Activated B cell treated with CpG ODN at 0.5 μM for 24 hours (primary cell): ENCODE measurements around the gene PTGES2. TPM values are rescaled to one million over a fixed set of nuclear protein-coding genes. Genes with fewer than 3 reads are reported as not detected.

Experiments
- ATAC-seq: fragments of 200-7000 bp; cut with Tn5 transposase; one replicate; pipeline ENCODE4 v1.10.0; 2021; ENCODE audit warnings: low read depth, mild to moderate bottlenecking, moderate library complexity
- CTCF ChIA-PET: fragments of 350-600 bp; sonication (Branson Sonifier 250); formaldehyde crosslinking; loops from one replicate; lab custom pipeline; 2021; ENCODE audit warnings: antibody characterized with exemption; lab: Charles Lee
- POLR2A ChIA-PET: fragments of 350-600 bp; sonication (Branson Sonifier 250); formaldehyde crosslinking; loops from one replicate; lab custom pipeline; 2021; ENCODE audit warnings: antibody characterized with exemption; lab: Charles Lee
- DNase-seq: peaks from one replicate; pipeline ENCODE4 v3.0.0; 2022
- H3K27ac Mint-ChIP-seq: one replicate; pipeline ENCODE4 v1.8.0; 2020; ENCODE audit warnings: mixed read lengths
- H3K27me3 Mint-ChIP-seq: one replicate; pipeline ENCODE4 v1.8.0; 2021; ENCODE audit warnings: mixed read lengths
- H3K36me3 Mint-ChIP-seq: one replicate; pipeline ENCODE4 v1.8.0; 2021; ENCODE audit warnings: low read depth, mixed read lengths
- H3K4me1 Mint-ChIP-seq: one replicate; pipeline ENCODE4 v1.8.0; 2021; ENCODE audit warnings: mixed read lengths
- H3K4me3 Mint-ChIP-seq: one replicate; pipeline ENCODE4 v1.8.0; 2020; ENCODE audit warnings: mild to moderate bottlenecking, mixed read lengths
- H3K9me3 Mint-ChIP-seq: one replicate; pipeline ENCODE4 v1.8.0; 2020; ENCODE audit warnings: mixed read lengths
- CTCF ChIP-seq: fragments of 200-600 bp; IDR thresholded peaks from one replicate; pipeline ENCODE4 v1.8.0; 2022; ENCODE audit warnings: antibody characterized with exemption, mild to moderate bottlenecking
- intact Hi-C: fragments of 100-400 bp; cut with micrococcal nuclease; formaldehyde crosslinking; loops from one replicate; pipeline ENCODE4 v1.15.1; 2024
- total RNA-seq: library from RNA; stranded (reverse); gene quantifications from 2 replicates; pipeline ENCODE4 v1.2.3, GENCODE V29; 2022

The PTGES2 gene
- total RNA-seq, 1 donor from 2014 or later, result 89.2 TPM

GRCh38 chr9:128124451-128124850 lies 3.1 kb downstream of the PTGES2 start:
- ATAC-seq (no peak), DNase-seq (no peak)
- no peak for TF ChIP-seq CTCF
- ChIA-PET POLR2A (interaction anchor here (0.7 to 1.5 kb wide), 2 partner anchors 8 to 63 kb away, joined by 3 to 5 read pairs; no protein-coding TSS in a partner anchor), CTCF (interaction anchor here (0.7 kb wide), 1 partner anchor 181 kb away, joined by 3 read pairs; no protein-coding TSS in a partner anchor)
- Mint-ChIP-seq H3K4me1 (peaks cover 30% of the 10 kb centered on the region), H3K27ac (no peak overlapping the region), H3K36me3 (peaks cover 48% of the 10 kb centered on the region), H3K27me3 (no peaks in the 10 kb centered on the region), H3K9me3 (no peaks in the 10 kb centered on the region), H3K4me3 (no peak overlapping the region)
- intact Hi-C loops, result loop anchor here (10.0 kb wide), 1 partner anchor 900 kb away; no protein-coding TSS in a partner anchor

GRCh38 chr9:128123451-128124080 lies 4.0 kb downstream of the PTGES2 start:
- ChIA-PET CTCF (no interaction called here), POLR2A (no interaction called here)
- no peak for DNase-seq
- TF ChIP-seq CTCF, result no peak
- peaks cover 22% of the 10 kb centered on the region for H3K4me1 Mint-ChIP-seq
- H3K36me3 Mint-ChIP-seq, result peaks cover 48% of the 10 kb centered on the region
- H3K27me3 Mint-ChIP-seq, result no peaks in the 10 kb centered on the region
- H3K27ac Mint-ChIP-seq, result no peak overlapping the region
- H3K9me3 Mint-ChIP-seq, result no peaks in the 10 kb centered on the region
- H3K4me3 Mint-ChIP-seq, result no peak overlapping the region
- intact Hi-C loops, result loop anchor here (10.0 kb wide), 1 partner anchor 899 kb away; no protein-coding TSS in a partner anchor
- ATAC-seq, result no peak

GRCh38 chr9:128122809-128123175 lies 4.7 kb downstream of the PTGES2 start:
- no peak overlapping the region for H3K27ac Mint-ChIP-seq
- H3K4me1 Mint-ChIP-seq, result peaks cover 25% of the 10 kb centered on the region
- no peak for TF ChIP-seq CTCF
- no peak overlapping the region for H3K4me3 Mint-ChIP-seq
- ChIA-PET CTCF (no interaction called here), POLR2A (no interaction called here)
- no peaks in the 10 kb centered on the region for H3K27me3 Mint-ChIP-seq
- ATAC-seq, result no peak
- no peaks in the 10 kb centered on the region for H3K9me3 Mint-ChIP-seq
- DNase-seq, result no peak
- peaks cover 42% of the 10 kb centered on the region for H3K36me3 Mint-ChIP-seq
- intact Hi-C loops, result loop anchor here (10.0 kb wide), 1 partner anchor 898 kb away; no protein-coding TSS in a partner anchor

GRCh38 chr9:128121924-128122808 lies 5.4 kb downstream of the PTGES2 start:
- Mint-ChIP-seq H3K4me1 (peaks cover 31% of the 10 kb centered on the region), H3K36me3 (peaks cover 42% of the 10 kb centered on the region), H3K9me3 (no peaks in the 10 kb centered on the region), H3K4me3 (no peak overlapping the region), H3K27ac (no peak overlapping the region), H3K27me3 (no peaks in the 10 kb centered on the region)
- DNase-seq (no peak), ATAC-seq (no peak)
- ChIA-PET POLR2A (no interaction called here), CTCF (no interaction called here)
- intact Hi-C loops, result loop anchor here (10.0 kb wide), 1 partner anchor 897 kb away; no protein-coding TSS in a partner anchor
- no peak for TF ChIP-seq CTCF

GRCh38 chr9:128121466-128121810 lies 6.1 kb downstream of the PTGES2 start:
- H3K9me3 Mint-ChIP-seq, result no peaks in the 10 kb centered on the region
- no peak for TF ChIP-seq CTCF
- ChIA-PET POLR2A (no interaction called here), CTCF (no interaction called here)
- no peak for ATAC-seq
- intact Hi-C loops, result loop anchor here (10.0 kb wide), 1 partner anchor 897 kb away; no protein-coding TSS in a partner anchor
- H3K27ac Mint-ChIP-seq, result no peak overlapping the region
- peaks cover 42% of the 10 kb centered on the region for H3K36me3 Mint-ChIP-seq
- no peak for DNase-seq
- peaks cover 32% of the 10 kb centered on the region for H3K4me1 Mint-ChIP-seq
- no peak overlapping the region for H3K4me3 Mint-ChIP-seq
- H3K27me3 Mint-ChIP-seq, result no peaks in the 10 kb centered on the region
